CD4-positive, alpha-beta T cell (primary cell): Measurements from ENCODE around the gene RIC8B. TPM values are rescaled to one million over a fixed set of nuclear protein-coding genes. Genes with fewer than 3 reads are reported as not detected.

Experiments used
- ATAC-seq: fragments of 200-7000 bp; cut with Tn5 transposase; one replicate; pipeline ENCODE4 v1.10.0; 2022; ENCODE audit warnings: mild to moderate bottlenecking; ENCODE audit not compliant: poor library complexity
- CTCF ChIA-PET: fragments of 350-600 bp; sonication (Branson Sonifier 250); formaldehyde crosslinking; loops from one replicate; lab custom pipeline; 2021; ENCODE audit warnings: antibody characterized with exemption, inconsistent platforms; lab: Charles Lee
- POLR2A ChIA-PET: fragments of 350-600 bp; sonication (Branson Sonifier 250); formaldehyde crosslinking; loops from one replicate; lab custom pipeline; 2021; ENCODE audit warnings: antibody characterized with exemption, inconsistent platforms; lab: Charles Lee
- DNase-seq, 14 experiments: peaks; one replicate each; pipeline ENCODE4 v3.0.0-alpha.2; 2013 to 2020; ENCODE audit warnings: mixed read lengths in 2 of 14
- H3K27ac ChIP-seq, 2 donors: one replicate each; pipeline versions ENCODE4 v1.5.1 to v1.7.0; 2013; ENCODE audit warnings: low read length in 2 of 2, low read depth in 1 of 2, mild to moderate bottlenecking in 1 of 2
- H3K27me3 ChIP-seq, 2 experiments: 1 replicate in 1 of 2; 2 replicates in 1 of 2; pipeline versions ENCODE4 v1.6.1 to v1.7.0; 2013; ENCODE audit warnings: low read length in 2 of 2, control low read depth in 1 of 2, mild to moderate bottlenecking in 1 of 2, moderate library complexity in 1 of 2; ENCODE audit not compliant: insufficient read depth in 2 of 2, control insufficient read depth in 1 of 2
- H3K36me3 ChIP-seq: one replicate; pipeline ENCODE4 v1.6.1; 2013; ENCODE audit warnings: low read length, control low read depth; ENCODE audit not compliant: insufficient read depth
- H3K4me1 ChIP-seq: one replicate; pipeline ENCODE4 v1.6.1; 2013; ENCODE audit warnings: low read length, control low read depth; ENCODE audit not compliant: insufficient read depth
- H3K4me3 ChIP-seq: one replicate; pipeline ENCODE4 v1.5.1; 2013; ENCODE audit warnings: mild to moderate bottlenecking, low read length, moderate library complexity
- H3K9me3 ChIP-seq, 2 experiments: 1 replicate in 1 of 2; 2 replicates in 1 of 2; pipeline versions ENCODE4 v1.6.1 to v1.7.0; 2013; ENCODE audit warnings: low read length in 2 of 2, mild to moderate bottlenecking in 2 of 2, control low read depth in 1 of 2, moderate library complexity in 1 of 2; ENCODE audit not compliant: control insufficient read depth in 1 of 2, insufficient read depth in 1 of 2
- H3K27ac Mint-ChIP-seq: one replicate; pipeline ENCODE4 v1.8.0; 2020; ENCODE audit warnings: mixed read lengths
- H3K27me3 Mint-ChIP-seq: one replicate; pipeline ENCODE4 v1.8.0; 2021; ENCODE audit warnings: mixed read lengths
- H3K36me3 Mint-ChIP-seq: one replicate; pipeline ENCODE4 v1.8.0; 2021; ENCODE audit warnings: low read depth, mixed read lengths
- H3K4me1 Mint-ChIP-seq: one replicate; pipeline ENCODE4 v1.8.0; 2021; ENCODE audit warnings: low read depth, mixed read lengths
- H3K4me3 Mint-ChIP-seq: one replicate; pipeline ENCODE4 v1.8.0; 2020; ENCODE audit warnings: mild to moderate bottlenecking, mixed read lengths
- H3K9me3 Mint-ChIP-seq: one replicate; pipeline ENCODE4 v1.8.0; 2020; ENCODE audit warnings: mixed read lengths
- intact Hi-C, 2 experiments: fragments of 100-400 bp; cut with DNase I in 1 of 2; cut with micrococcal nuclease in 1 of 2; formaldehyde crosslinking; loops; one replicate each; pipeline versions ENCODE4 v1.15.1 to v1.9.0; 2023 to 2025; cut with DNase I, micrococcal nuclease
- total RNA-seq, 174 experiments: library from RNA in 2 of 174; stranded (reverse) in 2 of 174; gene quantifications; one replicate each; pipeline ENCODE4 v1.2.3 and lab custom pipeline; 2021 to 2026
- TF ChIP-seq, protein P1 (sequence below): fragments of 200-600 bp; IDR thresholded peaks from one replicate; pipeline ENCODE4 v1.8.0; 2022; ENCODE audit warnings: antibody characterized with exemption, mild to moderate bottlenecking

The RIC8B gene
- total RNA-seq, 2 experiments from 2014 or later: 5.5 to 9.0 TPM

GRCh38 chr12:106839333-106839732 is 64.9 kb downstream of the RIC8B start:
- H3K4me1 Mint-ChIP-seq: peaks cover 25% of the 10 kb centered on the region
- Histone ChIP-seq H3K4me3 (no peak overlapping the region), H3K9me3 (no peaks in the 10 kb centered on the region), H3K27me3 (no peaks in the 10 kb centered on the region), H3K36me3 (peaks cover 7% of the 10 kb centered on the region), H3K4me1 (no peaks in the 10 kb centered on the region), H3K27ac (no peak overlapping the region)
- no peaks in the 10 kb centered on the region for H3K9me3 Mint-ChIP-seq
- H3K36me3 Mint-ChIP-seq: peaks cover 9% of the 10 kb centered on the region
- intact Hi-C loops: no loop called here
- TF ChIP-seq, protein P1, sequence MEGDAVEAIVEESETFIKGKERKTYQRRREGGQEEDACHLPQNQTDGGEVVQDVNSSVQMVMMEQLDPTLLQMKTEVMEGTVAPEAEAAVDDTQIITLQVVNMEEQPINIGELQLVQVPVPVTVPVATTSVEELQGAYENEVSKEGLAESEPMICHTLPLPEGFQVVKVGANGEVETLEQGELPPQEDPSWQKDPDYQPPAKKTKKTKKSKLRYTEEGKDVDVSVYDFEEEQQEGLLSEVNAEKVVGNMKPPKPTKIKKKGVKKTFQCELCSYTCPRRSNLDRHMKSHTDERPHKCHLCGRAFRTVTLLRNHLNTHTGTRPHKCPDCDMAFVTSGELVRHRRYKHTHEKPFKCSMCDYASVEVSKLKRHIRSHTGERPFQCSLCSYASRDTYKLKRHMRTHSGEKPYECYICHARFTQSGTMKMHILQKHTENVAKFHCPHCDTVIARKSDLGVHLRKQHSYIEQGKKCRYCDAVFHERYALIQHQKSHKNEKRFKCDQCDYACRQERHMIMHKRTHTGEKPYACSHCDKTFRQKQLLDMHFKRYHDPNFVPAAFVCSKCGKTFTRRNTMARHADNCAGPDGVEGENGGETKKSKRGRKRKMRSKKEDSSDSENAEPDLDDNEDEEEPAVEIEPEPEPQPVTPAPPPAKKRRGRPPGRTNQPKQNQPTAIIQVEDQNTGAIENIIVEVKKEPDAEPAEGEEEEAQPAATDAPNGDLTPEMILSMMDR: no peak
- CTCF ChIA-PET: no interaction called here
- no peak overlapping the region for H3K4me3 Mint-ChIP-seq
- no peaks in the 10 kb centered on the region for H3K27me3 Mint-ChIP-seq
- POLR2A ChIA-PET: no interaction called here
- H3K27ac Mint-ChIP-seq: no peak overlapping the region
- ATAC-seq (no peak), DNase-seq (no peak)

DNA sequence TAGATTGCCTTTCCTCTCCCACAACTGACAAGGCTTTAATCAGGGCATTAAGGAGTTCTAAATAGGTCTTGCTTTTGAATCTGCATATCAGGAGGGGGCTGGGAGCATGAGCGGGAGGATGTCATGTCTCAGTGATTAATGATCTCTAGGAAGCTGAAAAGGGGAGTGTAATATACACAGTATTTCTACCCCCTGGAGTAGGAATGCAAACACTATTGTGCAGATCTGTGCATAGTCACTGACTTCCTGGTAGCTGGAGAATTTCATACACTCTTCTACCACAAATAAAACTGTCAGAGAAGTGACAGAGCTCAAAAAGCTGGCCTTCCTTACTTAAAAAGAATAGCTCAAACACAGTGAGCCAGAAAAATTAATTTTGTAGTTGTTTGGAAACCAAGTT is 65.8 kb downstream of the RIC8B start:
- intact Hi-C loops: loop anchor here (2.0 to 5.0 kb wide), 2 partner anchors 103 to 118 kb away; no protein-coding TSS in a partner anchor
- H3K27ac Mint-ChIP-seq: peak overlapping the region; percentile 15
- no peaks in the 10 kb centered on the region for H3K4me1 ChIP-seq
- H3K27ac ChIP-seq: no peak overlapping the region
- no peak for DNase-seq
- H3K9me3 Mint-ChIP-seq: no peaks in the 10 kb centered on the region
- H3K27me3 Mint-ChIP-seq: no peaks in the 10 kb centered on the region
- no peak overlapping the region for H3K4me3 Mint-ChIP-seq
- POLR2A ChIA-PET: no interaction called here
- CTCF ChIA-PET: no interaction called here
- no peak overlapping the region for H3K4me3 ChIP-seq
- TF ChIP-seq, protein P1: no peak
- peaks cover 9% of the 10 kb centered on the region for H3K36me3 Mint-ChIP-seq
- H3K9me3 ChIP-seq: no peaks in the 10 kb centered on the region
- ATAC-seq: no peak
- H3K36me3 ChIP-seq: peaks cover 16% of the 10 kb centered on the region
- H3K27me3 ChIP-seq: no peaks in the 10 kb centered on the region
- peaks cover 25% of the 10 kb centered on the region for H3K4me1 Mint-ChIP-seq

GRCh38 chr12:106841510-106842302 is 67.2 kb downstream of the RIC8B start:
- Mint-ChIP-seq H3K4me1 (peaks cover 25% of the 10 kb centered on the region), H3K36me3 (peaks cover 7% of the 10 kb centered on the region), H3K4me3 (no peak overlapping the region), H3K9me3 (no peaks in the 10 kb centered on the region), H3K27me3 (no peaks in the 10 kb centered on the region), H3K27ac (peak overlapping the region; percentile 15)
- ATAC-seq (no peak), DNase-seq (peak in 12 of 14 experiments; percentile 2 to 68 (median 18))
- no peak overlapping the region for H3K27ac ChIP-seq
- H3K36me3 ChIP-seq: peaks cover 30% of the 10 kb centered on the region
- no peaks in the 10 kb centered on the region for H3K27me3 ChIP-seq
- TF ChIP-seq, protein P1: peak; percentile 68
- intact Hi-C loops: loop anchor here (1.0 to 5.0 kb wide), 4 partner anchors 105 to 455 kb away; no protein-coding TSS in a partner anchor
- no peak overlapping the region for H3K4me3 ChIP-seq
- no peaks in the 10 kb centered on the region for H3K9me3 ChIP-seq
- no peaks in the 10 kb centered on the region for H3K4me1 ChIP-seq
- ChIA-PET POLR2A (interaction anchor here (1.0 kb wide), 1 partner anchor 484 kb away, joined by 4 read pairs; the partner anchor contains the start of gene POLR3B), CTCF (interaction anchor here (0.8 to 2.3 kb wide), 4 partner anchors 14 to 484 kb away, joined by 3 to 12 read pairs (median 4); partner anchors contain the start of gene POLR3B)
